Gastrocnemius medialis (tissue), 4 donors: ENCODE results near the gene LRIG1. TPM values are rescaled to one million over a fixed set of nuclear protein-coding genes. Genes with fewer than 3 reads are reported as not detected.

Source experiments
- ATAC-seq, 2 donors: fragments of 150-250 bp; one replicate each; pipeline ENCODE4 v1.9.1; 2016
- DNase-seq, 2 donors: peaks; one replicate each; pipeline ENCODE4 v3.0.0-alpha.2; 2019
- H3K27ac ChIP-seq, 4 donors: fragments of 200-600 bp; sonication (generic); 1 replicate in 1 of 4; 2 replicates in 3 of 4; pipeline ENCODE4 v1.5.1; 2016 to 2018; ENCODE audit warnings: mild to moderate bottlenecking in 2 of 4, moderate library complexity in 1 of 4
- H3K27me3 ChIP-seq, 3 donors: fragments of 200-600 bp; sonication (generic) in 2 of 3; 1 replicate in 1 of 3; 2 replicates in 2 of 3; pipeline versions ENCODE4 v1.5.1 to v1.6.0; 2016 to 2019; ENCODE audit warnings: mild to moderate bottlenecking in 1 of 3, moderate library complexity in 1 of 3
- H3K36me3 ChIP-seq, 2 donors: fragments of 200-600 bp; sonication (generic) in 1 of 2; one replicate each; pipeline ENCODE4 v1.5.1; 2017 to 2018
- H3K4me1 ChIP-seq, 2 donors: fragments of 200-600 bp; sonication (generic) in 1 of 2; one replicate each; pipeline ENCODE4 v1.5.1; 2016 to 2017; ENCODE audit warnings: mild to moderate bottlenecking in 2 of 2
- H3K4me3 ChIP-seq, 4 donors: fragments of 200-600 bp; sonication (generic) in 3 of 4; 1 replicate in 1 of 4; 2 replicates in 3 of 4; pipeline ENCODE4 v1.5.1; 2016 to 2019; ENCODE audit warnings: mild to moderate bottlenecking in 2 of 4
- H3K9me3 ChIP-seq, 3 donors: fragments of 200-600 bp; sonication (generic) in 2 of 3; 1 replicate in 1 of 3; 2 replicates in 2 of 3; pipeline ENCODE4 v1.5.1; 2016 to 2019
- CTCF ChIP-seq, 5 experiments: fragments of 450-650 bp in 3 of 5; fragments of 200-600 bp in 2 of 5; sonication (generic) in 2 of 5; IDR thresholded peaks in 4 of 5; conservative IDR thresholded peaks in 1 of 5; 1 replicate in 4 of 5; 2 replicates in 1 of 5; pipeline ENCODE4 v1.5.1; 2016 to 2019; ENCODE audit warnings: antibody characterized with exemption in 5 of 5, mild to moderate bottlenecking in 3 of 5, moderate library complexity in 3 of 5
- POLR2A ChIP-seq, 2 donors: fragments of 450-650 bp; IDR thresholded peaks; one replicate each; pipeline ENCODE4 v1.6.1; 2017; ENCODE audit warnings: antibody characterized with exemption in 2 of 2, mild to moderate bottlenecking in 2 of 2, moderate library complexity in 2 of 2
- in situ Hi-C, 4 donors: fragments of 200-750 bp; cut with MboI; loops; one replicate each; pipeline versions ENCODE4 v1.15.0 to v1.8.0; 2017; ENCODE audit warnings: low sequenced_read_pairs in 4 of 4
- intact Hi-C: fragments of 100-400 bp; cut with DNase I; formaldehyde crosslinking; loops from one replicate; pipeline ENCODE4 v1.15.1; 2023; ENCODE audit warnings: low total_unique reads
- total RNA-seq, 4 donors: library from RNA; depleted of rRNA; stranded (reverse); fragments of >200 nt; gene quantifications; one replicate each; pipeline versions ENCODE4 v1.1.0 to v1.2.3, GENCODE V29; 2016

The LRIG1 gene
- total RNA-seq, 4 donors from 2014 or later: 45.3 to 103 (median 58.6) TPM

- Histone ChIP-seq H3K4me1 (peaks cover 53 to 60% of the 10 kb centered on the region in 2 donors), H3K27me3 (no peaks in the 10 kb centered on the region), H3K4me3 (no peak overlapping the region), H3K36me3 (no peaks in the 10 kb centered on the region), H3K27ac (peak overlapping the region in 1 of 4 donors; percentile 13), H3K9me3 (no peaks in the 10 kb centered on the region)
- TF ChIP-seq POLR2A (IDR thresholded peaks at IDR 0.05): no peak
- no peak for TF ChIP-seq CTCF (IDR thresholded peaks at IDR 0.05 in 4 of 5, conservative IDR thresholded peaks at IDR 0.05 in 1 of 5)
- intact Hi-C loops: no loop called here
- ATAC-seq: no peak
- no peak for DNase-seq
- in situ Hi-C loops: no loop called here
Measured at GRCh38 chr3:66473692-66474091, 27.1 kb downstream of the LRIG1 start.

DNA sequence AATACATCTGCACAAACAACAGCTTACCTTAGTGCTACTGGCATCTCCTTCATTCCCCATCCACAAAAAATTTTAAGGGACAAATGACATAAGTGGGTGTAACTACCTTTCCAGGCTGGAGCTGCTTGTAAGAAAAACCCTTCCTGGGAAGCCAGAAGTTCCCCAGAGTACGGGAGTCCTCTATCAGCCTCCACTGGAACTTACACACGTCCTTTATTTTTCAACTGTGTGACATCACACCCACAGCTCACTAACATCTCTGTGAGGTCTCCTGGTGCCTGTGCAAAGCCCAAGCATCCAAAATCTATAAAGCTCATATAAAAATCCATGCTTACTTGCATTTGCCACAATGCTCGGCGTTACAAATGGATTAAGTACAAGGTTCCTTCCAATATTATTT, 27.6 kb downstream of the LRIG1 start:
- ATAC-seq: peak in 1 of 2 donors; percentile 27
- H3K27ac ChIP-seq: peak overlapping the region in 1 of 4 donors; percentile 13

DNA sequence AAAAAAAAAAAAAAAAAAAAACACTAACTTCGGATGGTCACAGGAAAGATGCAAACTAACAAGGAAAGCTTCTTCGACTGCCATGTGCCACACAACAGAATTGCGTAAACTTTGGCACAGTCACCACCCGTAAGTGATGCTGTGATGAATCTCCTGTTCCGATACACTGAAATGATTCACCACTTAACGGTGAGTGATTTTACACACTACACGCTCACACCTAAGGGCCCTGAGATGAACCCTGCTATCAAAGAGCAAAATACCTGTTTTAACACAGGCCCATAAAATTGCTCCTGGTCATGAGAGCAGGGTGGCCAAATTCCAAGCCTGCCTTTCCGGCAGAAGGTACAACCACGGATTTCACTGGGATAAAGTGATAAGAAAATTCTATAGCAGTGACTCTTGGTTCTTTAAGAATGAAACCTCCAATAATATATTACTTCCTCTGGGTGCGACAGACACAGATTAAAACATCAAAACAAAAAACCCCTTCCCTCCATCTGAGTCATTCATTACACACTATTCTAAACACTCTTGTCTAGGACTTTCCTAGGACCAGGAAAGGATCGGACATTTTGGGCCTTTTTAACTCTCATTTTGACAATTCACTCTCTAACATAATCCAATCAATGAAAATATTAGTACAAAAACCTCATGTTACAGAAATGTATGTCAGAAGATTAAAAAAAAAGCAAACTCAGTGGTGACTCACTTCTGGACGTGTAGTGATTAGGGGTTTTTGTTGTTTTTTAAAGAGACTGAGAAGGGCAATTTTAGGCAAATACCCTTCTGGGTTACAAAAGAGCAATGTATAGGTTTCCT, 28.3 kb downstream of the LRIG1 start:
- ATAC-seq (peak; percentile 87 to 92), DNase-seq (peak in 1 of 2 donors; percentile 51)
- TF ChIP-seq POLR2A (IDR thresholded peaks at IDR 0.05) (no peak), CTCF (IDR thresholded peaks at IDR 0.05 in 4 of 5, conservative IDR thresholded peaks at IDR 0.05 in 1 of 5) (no peak)
- Histone ChIP-seq H3K27me3 (no peaks in the 10 kb centered on the region), H3K9me3 (no peaks in the 10 kb centered on the region), H3K4me3 (peak overlapping the region in 1 of 4 donors; percentile 2), H3K36me3 (no peaks in the 10 kb centered on the region), H3K27ac (no peak overlapping the region), H3K4me1 (peaks cover 59 to 60% of the 10 kb centered on the region in 2 donors)
- in situ Hi-C loops (no loop called here), intact Hi-C loops (no loop called here)

More for the DNA sequence above, 27.6 kb downstream of the LRIG1 start:
- in situ Hi-C loops (no loop called here), intact Hi-C loops (no loop called here)
- Histone ChIP-seq H3K27me3 (no peaks in the 10 kb centered on the region), H3K4me1 (peaks cover 53 to 59% of the 10 kb centered on the region in 2 donors), H3K9me3 (no peaks in the 10 kb centered on the region), H3K36me3 (no peaks in the 10 kb centered on the region), H3K4me3 (peak overlapping the region in 1 of 4 donors; percentile 2)
- DNase-seq: no peak
- TF ChIP-seq CTCF (IDR thresholded peaks at IDR 0.05 in 4 of 5, conservative IDR thresholded peaks at IDR 0.05 in 1 of 5) (no peak), POLR2A (IDR thresholded peaks at IDR 0.05) (no peak)

- peaks cover 54 to 59% of the 10 kb centered on the region in 2 donors for H3K4me1 ChIP-seq
- no peak overlapping the region for H3K4me3 ChIP-seq
- no peaks in the 10 kb centered on the region for H3K36me3 ChIP-seq
- H3K27ac ChIP-seq: no peak overlapping the region
- intact Hi-C loops: no loop called here
- ATAC-seq (no peak), DNase-seq (no peak)
- no peak for TF ChIP-seq POLR2A (IDR thresholded peaks at IDR 0.05)
- no peak for TF ChIP-seq CTCF (IDR thresholded peaks at IDR 0.05 in 4 of 5, conservative IDR thresholded peaks at IDR 0.05 in 1 of 5)
- H3K27me3 ChIP-seq: no peaks in the 10 kb centered on the region
- in situ Hi-C loops: no loop called here
- H3K9me3 ChIP-seq: no peaks in the 10 kb centered on the region
Measured at GRCh38 chr3:66470956-66471686, 29.7 kb downstream of the LRIG1 start.
